Activated CD4-positive, alpha-beta memory T cell treated with anti-CD3 and anti-CD28 coated beads, Interleukin-2, amount 10 ng/mL, durations not matched to agents 7 days and 5 days (primary cell): ENCODE data around the gene CEP55. TPM values are rescaled to one million over a fixed set of nuclear protein-coding genes. Genes with fewer than 3 reads are reported as not detected.

Source experiments
- CTCF ChIA-PET: fragments of 350-600 bp; sonication (Branson Sonifier 250); formaldehyde crosslinking; loops from one replicate; lab custom pipeline; 2021; ENCODE audit warnings: antibody characterized with exemption, inconsistent platforms; lab: Charles Lee
- POLR2A ChIA-PET: fragments of 350-600 bp; sonication (Branson Sonifier 250); formaldehyde crosslinking; loops from one replicate; lab custom pipeline; 2021; ENCODE audit warnings: antibody characterized with exemption; lab: Charles Lee
- DNase-seq: peaks from one replicate; pipeline ENCODE4 v3.0.0-alpha.2; 2020
- H3K27ac Mint-ChIP-seq: one replicate; pipeline ENCODE4 v1.8.0; 2021; ENCODE audit warnings: mild to moderate bottlenecking, mixed read lengths
- H3K27me3 Mint-ChIP-seq: one replicate; pipeline ENCODE4 v1.8.0; 2021; ENCODE audit warnings: mixed read lengths
- H3K36me3 Mint-ChIP-seq: one replicate; pipeline ENCODE4 v1.8.0; 2021; ENCODE audit warnings: low read depth, mixed read lengths
- H3K4me1 Mint-ChIP-seq: one replicate; pipeline ENCODE4 v1.8.0; 2021; ENCODE audit warnings: mixed read lengths
- H3K4me3 Mint-ChIP-seq: one replicate; pipeline ENCODE4 v1.8.0; 2021; ENCODE audit warnings: mild to moderate bottlenecking, mixed read lengths
- H3K9me3 Mint-ChIP-seq: one replicate; pipeline ENCODE4 v1.8.0; 2021; ENCODE audit warnings: mixed read lengths
- total RNA-seq, 2 experiments: library from RNA; stranded (reverse); gene quantifications; one replicate each; pipeline ENCODE4 v1.2.3, GENCODE V29; 2021

The CEP55 gene
- total RNA-seq, 2 experiments from 2014 or later, result 82.5 to 84.6 TPM

GRCh38 chr10:93576888-93577287 is 80.5 kb downstream of the CEP55 start:
- Mint-ChIP-seq H3K4me1 (peaks cover 8% of the 10 kb centered on the region), H3K27ac (no peak overlapping the region), H3K27me3 (peaks cover 35% of the 10 kb centered on the region), H3K4me3 (no peak overlapping the region), H3K9me3 (no peaks in the 10 kb centered on the region), H3K36me3 (no peaks in the 10 kb centered on the region)
- POLR2A ChIA-PET, result no interaction called here
- DNase-seq, result no peak
- CTCF ChIA-PET, result no interaction called here

GRCh38 chr10:93577565-93577964 is 81.2 kb downstream of the CEP55 start:
- Mint-ChIP-seq H3K4me3 (no peak overlapping the region), H3K4me1 (peaks cover 8% of the 10 kb centered on the region), H3K27ac (no peak overlapping the region), H3K36me3 (no peaks in the 10 kb centered on the region), H3K27me3 (peaks cover 29% of the 10 kb centered on the region), H3K9me3 (no peaks in the 10 kb centered on the region)
- CTCF ChIA-PET, result no interaction called here
- DNase-seq, result no peak
- POLR2A ChIA-PET, result no interaction called here

Other genes starting within 250 kb of the CEP55 start
- 10 to 100 TPM; 10.8 to 10.9 TPM for gene MYOF, start 14.3 kb upstream of the CEP55 start, total RNA-seq
- gene FFAR4, start 70.1 kb downstream of the CEP55 start, total RNA-seq, result not detected
- not detected for gene RBP4, start 104.6 kb downstream of the CEP55 start, total RNA-seq
- gene PDE6C, start 115.9 kb downstream of the CEP55 start, total RNA-seq, result not detected
- 10 to 100 TPM; 11.7 to 14.7 TPM for gene FRA10AC1, start 206.0 kb downstream of the CEP55 start, total RNA-seq